DOHH2 (cell line): ENCODE measurements around the gene PLAAT3.
"Not testable (repeated sequence)": the region's sequence is repeated elsewhere in the genome, so short reads cannot be mapped to it uniquely, and the experiment has no call there.

Experiments used
- H3F3A ChIP-seq: fragments of 200-600 bp; sonication (generic), shearing (Covaris generic); 2 replicates; pipeline ENCODE4 v1.6.0; 2016; ENCODE audit warnings: antibody characterized with exemption, mild to moderate bottlenecking; ENCODE audit not compliant: control insufficient read depth, insufficient read depth
- H3K27ac ChIP-seq: fragments of 200-600 bp; sonication (generic); 2 replicates; pipeline ENCODE4 v1.5.1; 2014; ENCODE audit warnings: low read depth, mild to moderate bottlenecking, low read length, moderate library complexity
- H3K27me3 ChIP-seq: fragments of 200-600 bp; sonication (generic); 2 replicates; pipeline ENCODE4 v1.6.1; 2014; ENCODE audit warnings: mild to moderate bottlenecking, low read length, mixed read lengths; ENCODE audit not compliant: control insufficient read depth
- H3K36me3 ChIP-seq: fragments of 200-600 bp; sonication (generic); 2 replicates; pipeline ENCODE4 v1.6.1; 2014; ENCODE audit warnings: mild to moderate bottlenecking, low read length, moderate library complexity, mixed read lengths; ENCODE audit not compliant: control insufficient read depth
- H3K4me1 ChIP-seq: fragments of 200-600 bp; sonication (generic); 2 replicates; pipeline ENCODE4 v1.6.1; 2014; ENCODE audit warnings: mild to moderate bottlenecking, low read length, mixed read lengths; ENCODE audit not compliant: control insufficient read depth
- H3K4me2 ChIP-seq: fragments of 200-600 bp; sonication (generic); 2 replicates; pipeline ENCODE4 v1.6.0; 2014; ENCODE audit warnings: mild to moderate bottlenecking, low read length, moderate library complexity
- H3K4me3 ChIP-seq: fragments of 200-600 bp; sonication (generic); 2 replicates; pipeline ENCODE4 v1.5.1; 2014; ENCODE audit warnings: mild to moderate bottlenecking, low read length, mixed read lengths
- H3K79me2 ChIP-seq: fragments of 200-600 bp; sonication (generic); 2 replicates; pipeline ENCODE4 v1.6.1; 2014; ENCODE audit warnings: mild to moderate bottlenecking, low read length, mixed read lengths; ENCODE audit not compliant: control insufficient read depth
- H3K9me2 ChIP-seq: fragments of 200-600 bp; sonication (generic); replicated peaks from 2 replicates; pipeline ENCODE4 v1.6.1; 2014; ENCODE audit warnings: mild to moderate bottlenecking, low read length, mixed read lengths; ENCODE audit not compliant: control insufficient read depth
- H3K9me3 ChIP-seq: fragments of 200-600 bp; sonication (generic); 2 replicates; pipeline ENCODE4 v1.6.1; 2014; ENCODE audit warnings: antibody characterized with exemption, low read length, mixed read lengths; ENCODE audit not compliant: control insufficient read depth, insufficient read depth
- H4K20me1 ChIP-seq: fragments of 200-600 bp; sonication (generic); 2 replicates; pipeline ENCODE4 v1.6.0; 2014; ENCODE audit warnings: low read depth, mild to moderate bottlenecking, antibody characterized with exemption, low read length, moderate library complexity; ENCODE audit not compliant: control insufficient read depth, insufficient read depth
- EZH2phosphoT487 ChIP-seq: fragments of 200-600 bp; sonication (generic); IDR thresholded peaks from 2 replicates; pipeline ENCODE4 v1.6.1; 2017; ENCODE audit warnings: borderline replicate concordance, mild to moderate bottlenecking, antibody characterized with exemption, low read length, moderate library complexity, mixed read lengths
- TF ChIP-seq, protein P1 (sequence below): fragments of 200-600 bp; sonication (generic); IDR thresholded peaks from one replicate; pipeline ENCODE4 v1.5.1; 2014; ENCODE audit warnings: antibody characterized with exemption, mild to moderate bottlenecking, low read depth, low read length; ENCODE audit not compliant: poor library complexity, severe bottlenecking

PLAAT3 gene

DNA sequence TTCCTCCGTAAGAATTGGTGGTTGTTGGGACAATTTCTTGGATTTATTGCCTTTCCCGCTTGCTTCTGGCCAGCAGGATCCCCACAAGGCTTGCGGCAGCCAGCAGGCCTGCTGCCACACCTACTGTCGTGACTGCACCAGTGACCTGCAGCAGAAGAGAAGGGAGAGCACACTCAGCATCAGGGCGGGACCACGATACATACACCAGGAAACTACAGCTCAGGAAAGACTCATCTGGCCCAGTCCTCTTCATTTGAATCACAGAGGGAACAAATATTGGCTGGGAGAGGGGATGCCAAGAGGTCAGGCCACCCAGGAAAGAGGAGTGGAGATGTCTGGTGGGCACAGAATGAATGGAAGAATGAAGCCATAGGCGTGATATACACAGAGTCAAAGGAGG, 61.3 kb downstream of the PLAAT3 start:
- Histone ChIP-seq H3F3A (no peaks in the 10 kb centered on the region), H3K27me3 (no peaks in the 10 kb centered on the region), H3K27ac (no peak overlapping the region), H3K4me2 (no peak overlapping the region), H3K9me2 (no peaks in the 10 kb centered on the region), H3K36me3 (no peaks in the 10 kb centered on the region), H3K9me3 (no peaks in the 10 kb centered on the region), H3K79me2 (no peaks in the 10 kb centered on the region), H4K20me1 (no peaks in the 10 kb centered on the region), H3K4me1 (peaks cover 41% of the 10 kb centered on the region), H3K4me3 (no peak overlapping the region)
- TF ChIP-seq, protein P1, sequence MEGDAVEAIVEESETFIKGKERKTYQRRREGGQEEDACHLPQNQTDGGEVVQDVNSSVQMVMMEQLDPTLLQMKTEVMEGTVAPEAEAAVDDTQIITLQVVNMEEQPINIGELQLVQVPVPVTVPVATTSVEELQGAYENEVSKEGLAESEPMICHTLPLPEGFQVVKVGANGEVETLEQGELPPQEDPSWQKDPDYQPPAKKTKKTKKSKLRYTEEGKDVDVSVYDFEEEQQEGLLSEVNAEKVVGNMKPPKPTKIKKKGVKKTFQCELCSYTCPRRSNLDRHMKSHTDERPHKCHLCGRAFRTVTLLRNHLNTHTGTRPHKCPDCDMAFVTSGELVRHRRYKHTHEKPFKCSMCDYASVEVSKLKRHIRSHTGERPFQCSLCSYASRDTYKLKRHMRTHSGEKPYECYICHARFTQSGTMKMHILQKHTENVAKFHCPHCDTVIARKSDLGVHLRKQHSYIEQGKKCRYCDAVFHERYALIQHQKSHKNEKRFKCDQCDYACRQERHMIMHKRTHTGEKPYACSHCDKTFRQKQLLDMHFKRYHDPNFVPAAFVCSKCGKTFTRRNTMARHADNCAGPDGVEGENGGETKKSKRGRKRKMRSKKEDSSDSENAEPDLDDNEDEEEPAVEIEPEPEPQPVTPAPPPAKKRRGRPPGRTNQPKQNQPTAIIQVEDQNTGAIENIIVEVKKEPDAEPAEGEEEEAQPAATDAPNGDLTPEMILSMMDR, result no peak
- TF ChIP-seq EZH2phosphoT487, result no peak

DNA sequence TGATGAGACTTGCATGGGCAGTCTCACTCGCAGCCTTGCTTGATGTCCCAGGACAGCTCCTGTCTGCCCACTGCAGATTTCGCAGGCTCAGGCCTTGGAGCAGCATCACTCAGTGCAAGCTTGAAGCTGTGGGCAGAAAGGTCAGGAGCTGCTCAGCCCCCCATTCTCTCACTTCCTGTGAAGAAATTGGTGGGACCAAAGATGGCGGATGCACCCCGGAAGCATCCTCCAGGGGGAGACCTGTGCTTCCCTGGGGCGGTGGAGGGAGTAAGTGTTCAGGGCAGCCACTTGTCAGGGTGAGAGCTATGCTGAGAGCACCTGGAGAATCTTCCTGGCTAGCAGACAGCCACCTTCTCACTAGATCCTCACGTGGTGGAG, 62.4 kb downstream of the PLAAT3 start:
- H3F3A ChIP-seq, result no peaks in the 10 kb centered on the region
- H3K9me3 ChIP-seq, result no peaks in the 10 kb centered on the region
- H3K4me1 ChIP-seq, result peaks cover 36% of the 10 kb centered on the region
- H3K27me3 ChIP-seq, result no peaks in the 10 kb centered on the region
- no peaks in the 10 kb centered on the region for H3K36me3 ChIP-seq
- H3K4me3 ChIP-seq, result no peak overlapping the region
- no peak for TF ChIP-seq EZH2phosphoT487
- TF ChIP-seq, protein P1, result no peak
- no peaks in the 10 kb centered on the region for H3K79me2 ChIP-seq
- H3K9me2 ChIP-seq, result no peaks in the 10 kb centered on the region
- no peak overlapping the region for H3K4me2 ChIP-seq
- no peaks in the 10 kb centered on the region for H4K20me1 ChIP-seq
- H3K27ac ChIP-seq, result no peak overlapping the region

DNA sequence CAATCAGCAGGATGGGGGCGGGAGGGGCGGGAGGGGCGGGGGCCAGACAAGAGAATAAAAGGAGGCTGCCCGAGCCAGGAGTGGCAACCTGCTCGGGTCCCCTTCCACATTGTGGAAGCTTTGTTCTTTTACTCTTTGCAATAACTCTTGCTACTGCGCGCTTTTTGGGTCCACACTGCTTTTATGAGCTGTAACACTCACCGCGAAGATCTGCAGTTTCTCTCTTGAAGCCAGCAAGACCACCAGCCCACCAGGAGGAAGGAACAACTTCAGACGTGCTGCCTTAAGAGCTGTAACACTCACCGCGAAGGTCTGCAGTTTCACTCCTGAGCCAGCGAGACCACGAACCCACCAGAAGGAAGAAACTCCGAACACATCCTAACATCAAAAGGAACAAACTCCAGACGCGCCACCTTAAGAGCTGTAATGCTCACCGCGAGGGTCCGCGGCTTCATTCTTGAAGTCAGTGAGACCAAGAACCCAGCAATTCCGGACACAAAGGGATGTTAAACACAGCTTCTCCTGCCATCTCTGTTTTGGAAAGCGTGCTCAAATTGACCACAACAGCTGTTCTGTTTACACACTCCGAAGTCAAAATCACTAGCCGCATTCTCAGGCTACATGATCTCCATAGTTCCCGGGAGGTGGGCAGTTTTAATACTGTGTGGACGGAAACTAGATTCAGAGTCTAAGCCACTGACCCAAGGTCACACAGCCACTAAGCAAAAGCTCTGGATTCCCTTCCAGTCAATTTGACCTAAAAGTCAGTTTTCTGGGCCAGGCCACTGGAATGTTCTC, 62.9 kb downstream of the PLAAT3 start:
- peaks cover 30% of the 10 kb centered on the region for H3K4me1 ChIP-seq
- H3K36me3 ChIP-seq, result no peaks in the 10 kb centered on the region
- H3K9me2 ChIP-seq, result no peaks in the 10 kb centered on the region
- no peaks in the 10 kb centered on the region for H3K27me3 ChIP-seq
- no peak overlapping the region for H3K4me2 ChIP-seq
- H3K9me3 ChIP-seq, result no peaks in the 10 kb centered on the region
- TF ChIP-seq, protein P1, result no peak
- no peak for TF ChIP-seq EZH2phosphoT487
- H3F3A ChIP-seq, result no peaks in the 10 kb centered on the region
- H3K27ac ChIP-seq, result no peak overlapping the region
- no peaks in the 10 kb centered on the region for H3K79me2 ChIP-seq
- no peaks in the 10 kb centered on the region for H4K20me1 ChIP-seq
- no peak overlapping the region for H3K4me3 ChIP-seq

DNA sequence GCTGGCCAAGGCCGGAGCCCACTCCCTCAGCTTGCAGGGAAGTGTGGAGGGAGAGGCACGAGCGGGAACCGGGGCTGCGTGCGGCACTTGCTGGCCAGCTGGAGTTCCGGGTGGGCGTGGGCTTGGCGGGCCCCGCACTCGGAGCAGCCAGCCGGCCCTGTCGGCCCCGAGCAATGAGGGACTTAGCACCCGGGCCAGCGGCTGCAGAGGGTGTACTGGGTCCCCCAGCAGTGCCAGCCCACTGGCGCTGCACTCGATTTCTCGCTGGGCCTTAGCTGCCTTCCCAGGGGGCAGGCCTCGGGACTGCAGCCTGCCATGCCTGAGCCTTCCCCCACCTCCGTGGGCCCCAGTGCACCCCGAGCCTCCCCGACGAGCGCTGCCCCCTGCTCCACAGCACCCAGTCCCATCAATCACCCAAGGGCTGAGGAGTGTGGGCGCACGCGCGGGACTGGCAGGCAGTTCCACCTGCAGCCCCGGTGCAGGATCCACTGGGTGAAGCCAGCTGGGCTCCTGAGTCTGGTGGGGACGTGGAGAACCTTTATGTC, 64.0 kb downstream of the PLAAT3 start:
- H3K79me2 ChIP-seq, H3K36me3 ChIP-seq, H3K27ac ChIP-seq, H4K20me1 ChIP-seq, H3K9me3 ChIP-seq, H3K4me2 ChIP-seq, H3F3A ChIP-seq, H3K9me2 ChIP-seq, H3K4me3 ChIP-seq, H3K27me3 ChIP-seq: not testable (repeated sequence)
- peaks cover 24% of the 10 kb centered on the region for H3K4me1 ChIP-seq
